Endothelial cell of umbilical vein (primary cell): ENCODE data around the gene SUGP1.

Experiments used
- EZH2 ChIP-seq: IDR thresholded peaks from 2 replicates; pipeline ENCODE4 v1.6.1; 2012; ENCODE audit warnings: borderline replicate concordance, low read depth, mild to moderate bottlenecking, moderate library complexity, low read length, inconsistent platforms; ENCODE audit not compliant: severe bottlenecking
- FOS ChIP-seq: IDR thresholded peaks from 2 replicates; pipeline ENCODE4 v1.6.1; 2011; ENCODE audit warnings: mild to moderate bottlenecking, low read length, moderate library complexity, borderline replicate concordance; ENCODE audit not compliant: insufficient read depth
- MAX ChIP-seq: IDR thresholded peaks from 2 replicates; pipeline ENCODE4 v1.6.1; 2011; ENCODE audit not compliant: insufficient read depth, insufficient read length
- MYC ChIP-seq: IDR thresholded peaks from one replicate; pipeline ENCODE4 v1.6.1; 2011; ENCODE audit warnings: mild to moderate bottlenecking, low read depth, low read length
- POLR2A ChIP-seq: IDR thresholded peaks from 2 replicates; pipeline ENCODE4 v1.6.1; 2012; ENCODE audit warnings: low read depth, mild to moderate bottlenecking, control low read depth, low read length
- TF ChIP-seq, protein P1 (sequence below), 2 donors: IDR thresholded peaks; 1 replicate in 1 of 2; 2 replicates in 1 of 2; pipeline ENCODE4 v1.5.1; 2011; ENCODE audit warnings: low read length in 2 of 2, mild to moderate bottlenecking in 2 of 2, moderate library complexity in 2 of 2, control low read depth in 1 of 2, inconsistent platforms in 1 of 2, low read depth in 1 of 2; ENCODE audit not compliant: insufficient read depth in 1 of 2; ENCODE audit errors: extremely low read depth in 1 of 2

GRCh38 chr19:19305696-19306095 is 14.6 kb downstream of the SUGP1 start:
- TF ChIP-seq, protein P1, sequence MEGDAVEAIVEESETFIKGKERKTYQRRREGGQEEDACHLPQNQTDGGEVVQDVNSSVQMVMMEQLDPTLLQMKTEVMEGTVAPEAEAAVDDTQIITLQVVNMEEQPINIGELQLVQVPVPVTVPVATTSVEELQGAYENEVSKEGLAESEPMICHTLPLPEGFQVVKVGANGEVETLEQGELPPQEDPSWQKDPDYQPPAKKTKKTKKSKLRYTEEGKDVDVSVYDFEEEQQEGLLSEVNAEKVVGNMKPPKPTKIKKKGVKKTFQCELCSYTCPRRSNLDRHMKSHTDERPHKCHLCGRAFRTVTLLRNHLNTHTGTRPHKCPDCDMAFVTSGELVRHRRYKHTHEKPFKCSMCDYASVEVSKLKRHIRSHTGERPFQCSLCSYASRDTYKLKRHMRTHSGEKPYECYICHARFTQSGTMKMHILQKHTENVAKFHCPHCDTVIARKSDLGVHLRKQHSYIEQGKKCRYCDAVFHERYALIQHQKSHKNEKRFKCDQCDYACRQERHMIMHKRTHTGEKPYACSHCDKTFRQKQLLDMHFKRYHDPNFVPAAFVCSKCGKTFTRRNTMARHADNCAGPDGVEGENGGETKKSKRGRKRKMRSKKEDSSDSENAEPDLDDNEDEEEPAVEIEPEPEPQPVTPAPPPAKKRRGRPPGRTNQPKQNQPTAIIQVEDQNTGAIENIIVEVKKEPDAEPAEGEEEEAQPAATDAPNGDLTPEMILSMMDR (IDR thresholded peaks at IDR 0.05; ENCODE audit: extremely low read depth in 1 of 2, insufficient read depth in 1 of 2, low read depth in 1 of 2, low read length in 2 of 2), result no peak
- TF ChIP-seq POLR2A (no peak), FOS (no peak), EZH2 (no peak), MAX (no peak), MYC (no peak)
